Activated CD8-positive, alpha-beta memory T cell treated with anti-CD3 and anti-CD28 coated beads, Interleukin-2, amount 50 U/mL, for 48 hours (primary cell): ENCODE measurements around the gene DDX27.

Experiments used
- DNase-seq: peaks from one replicate; pipeline ENCODE4 v3.0.0-alpha.2; 2020

DDX27 gene

DNA sequence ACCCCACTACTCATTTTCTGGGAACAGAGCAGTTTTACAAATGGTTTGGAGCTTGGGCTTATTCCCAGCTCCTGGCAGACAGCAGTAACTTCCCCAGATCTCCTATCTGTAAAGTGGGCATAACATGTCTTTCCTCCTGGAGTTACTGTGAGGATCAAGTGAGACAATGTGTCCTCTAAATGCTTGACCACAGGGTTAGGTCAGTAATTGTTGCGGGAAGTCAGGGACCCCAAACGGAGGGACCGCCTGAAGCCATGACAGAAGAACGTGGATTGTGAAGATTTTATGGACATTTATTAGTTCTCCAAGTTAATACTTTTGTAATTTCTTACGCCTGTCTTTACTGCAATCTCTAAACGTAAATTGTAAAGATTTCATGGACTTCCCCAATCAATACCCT is 73.9 kb downstream of the DDX27 start:
- no peak for DNase-seq
